Dendritic cell treated with granulocyte-macrophage colony-stimulating factor and Interleukin-4, amounts not matched to agents 40 ng/mL and 50 ng/mL, for 4 days (primary cell): Measurements from ENCODE around the gene ZFP36.
A peak's percentile ranks its signal among the peaks of the same experiment; 100 is the strongest.

ENCODE experiments used
- H3K27ac Mint-ChIP-seq: one replicate; pipeline ENCODE4 v1.8.0; 2022; ENCODE audit warnings: mild to moderate bottlenecking, mixed read lengths
- H3K27me3 Mint-ChIP-seq: one replicate; pipeline ENCODE4 v1.8.0; 2022; ENCODE audit warnings: mild to moderate bottlenecking, mixed read lengths
- H3K36me3 Mint-ChIP-seq: one replicate; pipeline ENCODE4 v1.8.0; 2022; ENCODE audit warnings: low read depth, mixed read lengths
- H3K4me1 Mint-ChIP-seq: one replicate; pipeline ENCODE4 v1.8.0; 2022; ENCODE audit warnings: low read depth, mixed read lengths
- H3K4me3 Mint-ChIP-seq: one replicate; pipeline ENCODE4 v1.8.0; 2022; ENCODE audit warnings: mild to moderate bottlenecking, moderate library complexity, mixed read lengths
- H3K9me3 Mint-ChIP-seq: one replicate; pipeline ENCODE4 v1.8.0; 2022; ENCODE audit warnings: mixed read lengths
- intact Hi-C: fragments of 100-400 bp; cut with micrococcal nuclease; formaldehyde crosslinking; loops from one replicate; pipeline ENCODE4 v1.15.0; 2022

The ZFP36 gene

DNA sequence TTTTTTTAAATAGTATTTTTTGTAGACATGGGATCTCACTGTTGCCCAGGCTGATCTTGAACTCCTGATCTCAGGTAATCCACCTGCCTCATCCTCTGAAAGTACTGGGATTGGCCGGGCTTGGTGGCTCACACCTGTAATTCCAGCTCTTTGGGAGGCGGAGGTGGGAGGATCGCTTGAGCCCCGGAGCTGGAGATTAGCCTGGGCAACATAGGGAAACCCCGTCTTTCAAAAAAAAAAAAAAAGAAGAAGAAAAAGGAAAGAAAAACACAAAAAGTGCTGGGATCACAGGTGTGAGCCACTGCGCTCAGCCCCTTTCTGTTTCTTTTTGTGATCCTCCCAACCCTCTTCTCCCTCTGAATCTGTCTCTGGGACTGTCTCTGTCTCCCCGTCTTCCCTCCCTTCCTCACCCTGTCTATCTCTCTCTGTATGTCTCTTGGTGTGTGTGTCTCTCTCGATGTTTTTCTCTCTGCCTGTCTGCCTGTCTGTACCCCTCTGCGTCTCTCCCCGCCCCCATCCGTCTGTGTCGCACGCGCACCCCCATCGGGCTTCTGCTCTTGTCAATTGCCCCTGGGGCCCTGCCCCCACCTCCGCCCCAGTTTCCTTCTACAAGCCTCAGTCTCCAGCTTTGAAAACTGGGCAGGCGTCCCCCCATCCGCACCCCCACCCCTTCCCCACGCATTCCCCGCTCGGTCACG is 540 bp upstream of the ZFP36 start:
- intact Hi-C loops = loop anchor here (1.0 kb wide), 1 partner anchor 8 kb away; no protein-coding TSS in a partner anchor
- Mint-ChIP-seq H3K27ac (peak overlapping the region; percentile 98), H3K4me3 (peak overlapping the region; percentile 99), H3K27me3 (no peaks in the 10 kb centered on the region), H3K36me3 (peaks cover 59% of the 10 kb centered on the region), H3K4me1 (peaks cover 63% of the 10 kb centered on the region), H3K9me3 (no peaks in the 10 kb centered on the region)

- no peaks in the 10 kb centered on the region for H3K27me3 Mint-ChIP-seq
- H3K27ac Mint-ChIP-seq = peak overlapping the region; percentile 98
- intact Hi-C loops = no loop called here
- H3K4me1 Mint-ChIP-seq = peaks cover 56% of the 10 kb centered on the region
- peak overlapping the region; percentile 99 for H3K4me3 Mint-ChIP-seq
- peaks cover 62% of the 10 kb centered on the region for H3K36me3 Mint-ChIP-seq
- no peaks in the 10 kb centered on the region for H3K9me3 Mint-ChIP-seq
Measured at GRCh38 chr19:39407410-39407659, 688 bp downstream of the ZFP36 start.

- Mint-ChIP-seq H3K4me1 (peaks cover 51% of the 10 kb centered on the region), H3K36me3 (peaks cover 59% of the 10 kb centered on the region), H3K9me3 (no peaks in the 10 kb centered on the region), H3K27me3 (no peaks in the 10 kb centered on the region), H3K27ac (peak overlapping the region; percentile 98), H3K4me3 (peak overlapping the region; percentile 99)
- intact Hi-C loops = no loop called here
Measured at GRCh38 chr19:39407660-39408391, 1.2 kb downstream of the ZFP36 start.

DNA sequence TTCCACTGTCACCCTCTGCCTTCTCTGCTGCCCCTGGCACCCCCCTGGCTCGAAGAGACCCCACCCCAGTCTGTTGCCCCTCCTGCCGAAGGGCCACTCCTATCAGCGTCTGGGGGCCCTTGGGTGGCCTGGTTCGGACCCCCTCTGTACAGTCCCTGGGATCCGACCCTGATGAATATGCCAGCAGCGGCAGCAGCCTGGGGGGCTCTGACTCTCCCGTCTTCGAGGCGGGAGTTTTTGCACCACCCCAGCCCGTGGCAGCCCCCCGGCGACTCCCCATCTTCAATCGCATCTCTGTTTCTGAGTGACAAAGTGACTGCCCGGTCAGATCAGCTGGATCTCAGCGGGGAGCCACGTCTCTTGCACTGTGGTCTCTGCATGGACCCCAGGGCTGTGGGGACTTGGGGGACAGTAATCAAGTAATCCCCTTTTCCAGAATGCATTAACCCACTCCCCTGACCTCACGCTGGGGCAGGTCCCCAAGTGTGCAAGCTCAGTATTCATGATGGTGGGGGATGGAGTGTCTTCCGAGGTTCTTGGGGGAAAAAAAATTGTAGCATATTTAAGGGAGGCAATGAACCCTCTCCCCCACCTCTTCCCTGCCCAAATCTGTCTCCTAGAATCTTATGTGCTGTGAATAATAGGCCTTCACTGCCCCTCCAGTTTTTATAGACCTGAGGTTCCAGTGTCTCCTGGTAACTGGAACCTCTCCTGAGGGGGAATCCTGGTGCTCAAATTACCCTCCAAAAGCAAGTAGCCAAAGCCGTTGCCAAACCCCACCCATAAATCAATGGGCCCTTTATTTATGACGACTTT is 2.0 kb downstream of the ZFP36 start:
- no peaks in the 10 kb centered on the region for H3K27me3 Mint-ChIP-seq
- peak overlapping the region; percentile 98 for H3K27ac Mint-ChIP-seq
- peak overlapping the region; percentile 99 for H3K4me3 Mint-ChIP-seq
- intact Hi-C loops = no loop called here
- H3K4me1 Mint-ChIP-seq = peaks cover 46% of the 10 kb centered on the region
- no peaks in the 10 kb centered on the region for H3K9me3 Mint-ChIP-seq
- peaks cover 56% of the 10 kb centered on the region for H3K36me3 Mint-ChIP-seq

- Mint-ChIP-seq H3K36me3 (peaks cover 56% of the 10 kb centered on the region), H3K9me3 (no peaks in the 10 kb centered on the region), H3K27ac (peak overlapping the region; percentile 98), H3K4me1 (peaks cover 48% of the 10 kb centered on the region), H3K27me3 (peaks cover 2% of the 10 kb centered on the region), H3K4me3 (peak overlapping the region; percentile 99)
- intact Hi-C loops = loop anchor here (5.0 kb wide), 1 partner anchor 67 kb away; the partner anchor contains the start of gene SAMD4B
Measured at GRCh38 chr19:39409208-39410016, 2.8 kb downstream of the ZFP36 start.

GRCh38 chr19:39410017-39410830 is 3.6 kb downstream of the ZFP36 start:
- intact Hi-C loops = loop anchor here (5.0 kb wide), 1 partner anchor 68 kb away; the partner anchor contains the start of gene SAMD4B
- Mint-ChIP-seq H3K36me3 (peaks cover 56% of the 10 kb centered on the region), H3K27ac (peak overlapping the region; percentile 98), H3K9me3 (no peaks in the 10 kb centered on the region), H3K27me3 (peaks cover 2% of the 10 kb centered on the region), H3K4me3 (peak overlapping the region; percentile 81), H3K4me1 (peaks cover 49% of the 10 kb centered on the region)

GRCh38 chr19:39410831-39411080 is 4.1 kb downstream of the ZFP36 start:
- Mint-ChIP-seq H3K27ac (peak overlapping the region; percentile 98), H3K27me3 (peaks cover 2% of the 10 kb centered on the region), H3K4me3 (peak overlapping the region; percentile 81), H3K9me3 (no peaks in the 10 kb centered on the region), H3K36me3 (peaks cover 56% of the 10 kb centered on the region), H3K4me1 (peaks cover 44% of the 10 kb centered on the region)
- intact Hi-C loops = loop anchor here (5.0 kb wide), 1 partner anchor 68 kb away; the partner anchor contains the start of gene SAMD4B

- intact Hi-C loops = loop anchor here (5.0 kb wide), 1 partner anchor 69 kb away; the partner anchor contains the start of gene SAMD4B
- Mint-ChIP-seq H3K27ac (peak overlapping the region; percentile 98), H3K36me3 (peaks cover 54% of the 10 kb centered on the region), H3K27me3 (peaks cover 2% of the 10 kb centered on the region), H3K4me3 (peak overlapping the region; percentile 81), H3K9me3 (no peaks in the 10 kb centered on the region), H3K4me1 (peaks cover 39% of the 10 kb centered on the region)
Measured at GRCh38 chr19:39411081-39411831, 4.6 kb downstream of the ZFP36 start.

DNA sequence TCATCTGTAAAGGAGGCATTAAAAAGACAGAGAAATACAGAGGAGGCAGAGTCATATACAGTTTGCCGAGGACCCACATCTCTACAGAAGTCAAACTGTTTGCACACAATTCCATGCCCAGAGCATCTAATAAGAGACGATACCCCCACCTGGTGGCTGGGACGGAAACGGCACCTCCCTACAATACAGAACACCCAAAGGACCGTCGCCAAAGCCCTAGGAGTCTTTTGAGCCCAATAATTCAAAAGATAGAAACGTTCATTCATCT is 5.1 kb downstream of the ZFP36 start:
- Mint-ChIP-seq H3K27ac (peak overlapping the region; percentile 98), H3K27me3 (peaks cover 2% of the 10 kb centered on the region), H3K9me3 (no peaks in the 10 kb centered on the region), H3K4me1 (peaks cover 40% of the 10 kb centered on the region), H3K36me3 (peaks cover 54% of the 10 kb centered on the region), H3K4me3 (peak overlapping the region; percentile 81)
- intact Hi-C loops = loop anchor here (1.0 to 5.0 kb wide), 3 partner anchors 13 to 69 kb away; partner anchors contain the start of gene SAMD4B

DNA sequence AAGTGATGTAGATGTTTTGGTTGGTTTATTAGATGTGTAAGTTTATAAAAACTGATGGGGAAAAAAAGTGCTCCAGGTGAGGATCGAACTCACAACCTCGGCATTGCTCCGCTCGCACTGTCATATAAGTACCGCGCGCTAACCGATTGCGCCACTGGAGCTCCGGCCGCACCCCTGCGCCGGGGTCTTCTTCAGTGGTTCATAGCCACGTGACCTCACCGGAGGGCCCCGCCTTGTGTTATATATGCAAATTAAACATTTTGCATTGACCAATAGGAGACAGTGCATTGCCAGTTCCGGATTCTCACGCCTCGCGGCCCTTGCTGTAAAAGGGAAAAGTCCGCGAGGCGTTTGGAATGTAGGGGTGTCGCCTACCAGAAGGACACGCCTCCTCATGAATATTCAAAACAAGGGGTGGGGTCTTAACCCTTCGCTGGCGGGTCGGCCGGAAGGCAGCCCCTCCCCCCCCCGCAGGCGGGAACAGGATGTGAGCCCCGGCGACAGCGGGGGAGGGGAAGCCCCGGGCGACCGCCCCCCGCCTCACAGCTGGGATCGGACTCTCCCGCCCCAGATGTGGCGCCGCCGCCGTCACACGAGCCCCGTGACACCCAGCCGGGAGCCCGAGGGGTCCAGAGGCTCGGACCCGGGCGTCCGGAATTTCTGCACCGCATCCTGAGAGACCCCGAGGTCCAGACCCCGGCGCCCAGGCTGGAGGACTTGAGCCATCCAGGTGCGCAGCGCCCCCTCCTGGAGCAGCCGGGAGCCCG is 5.6 kb downstream of the ZFP36 start, which contains the start of gene PLEKHG2:
PLEKHG2 (plus strand) TSS at position 570 of the 767 bp plus-strand sequence. CDS start 1,418 bp downstream, outside the sequence.
- H3K27ac Mint-ChIP-seq = peak within 1 kb of the TSS; percentile 98
- H3K4me1 Mint-ChIP-seq = peaks cover 44% of the 10 kb centered on the region
- intact Hi-C loops = loop anchor here (1.0 to 5.0 kb wide), 3 partner anchors 14 to 70 kb away; partner anchors contain the start of gene SAMD4B
- peaks cover 53% of the 10 kb centered on the region for H3K36me3 Mint-ChIP-seq
- peak within 1 kb of the TSS; percentile 81 for H3K4me3 Mint-ChIP-seq
- H3K27me3 Mint-ChIP-seq = peaks cover 2% of the 10 kb centered on the region
- no peaks in the 10 kb centered on the region for H3K9me3 Mint-ChIP-seq

- no peaks in the 10 kb centered on the region for H3K9me3 Mint-ChIP-seq
- peaks cover 53% of the 10 kb centered on the region for H3K36me3 Mint-ChIP-seq
- intact Hi-C loops = loop anchor here (1.0 to 5.0 kb wide), 3 partner anchors 15 to 71 kb away; partner anchors contain the start of gene SAMD4B
- peaks cover 2% of the 10 kb centered on the region for H3K27me3 Mint-ChIP-seq
- peak overlapping the region; percentile 98 for H3K27ac Mint-ChIP-seq
- peak overlapping the region; percentile 81 for H3K4me3 Mint-ChIP-seq
- peaks cover 49% of the 10 kb centered on the region for H3K4me1 Mint-ChIP-seq
Measured at GRCh38 chr19:39412867-39413271, 6.2 kb downstream of the ZFP36 start.
